IPS-NIHi11 (cell line): ENCODE results near the gene DENND6B.

Experiments used
- DNase-seq: peaks from one replicate; pipeline ENCODE4 v3.0.0; 2012; ENCODE audit warnings: mixed read lengths, low spot score

Gene DENND6B

GRCh38 chr22:50304528-50305392, 22.1 kb downstream of the DENND6B start:
- no peak for DNase-seq

- DNase-seq, result peak; percentile 69
Observed at GRCh38 chr22:50303848-50304527, 22.8 kb downstream of the DENND6B start.

- no peak for DNase-seq
Observed at GRCh38 chr22:50303515-50303847, 23.3 kb downstream of the DENND6B start.

- DNase-seq, result no peak
Observed at GRCh38 chr22:50302564-50302963, 24.2 kb downstream of the DENND6B start.

- DNase-seq, result no peak
Observed at GRCh38 chr22:50302041-50302541, 24.7 kb downstream of the DENND6B start.

- DNase-seq, result no peak
Observed at GRCh38 chr22:50301581-50301991, 25.2 kb downstream of the DENND6B start.

GRCh38 chr22:50300620-50301257, 26.1 kb downstream of the DENND6B start:
- no peak for DNase-seq

GRCh38 chr22:50299785-50300619, 26.8 kb downstream of the DENND6B start:
- peak; percentile 83 for DNase-seq

GRCh38 chr22:50298937-50299784, 27.7 kb downstream of the DENND6B start:
- no peak for DNase-seq

GRCh38 chr22:50298266-50298637, 28.6 kb downstream of the DENND6B start:
- DNase-seq, result no peak

GRCh38 chr22:50297510-50298265, 29.1 kb downstream of the DENND6B start:
- no peak for DNase-seq

GRCh38 chr22:50296658-50297490, 29.9 kb downstream of the DENND6B start:
- no peak for DNase-seq

GRCh38 chr22:50294319-50294656, 32.5 kb downstream of the DENND6B start:
- DNase-seq, result no peak

- peak; percentile 95 for DNase-seq
Observed at GRCh38 chr22:50293441-50294318, 33.1 kb downstream of the DENND6B start.

GRCh38 chr22:50292643-50293440, 34.0 kb downstream of the DENND6B start:
- DNase-seq, result no peak

- DNase-seq, result no peak
Observed at GRCh38 chr22:50289942-50290630, 36.7 kb downstream of the DENND6B start.
